Brain microvascular endothelial cell (primary cell): ENCODE data around the gene HRH3.

ENCODE experiments used
- DNase-seq: peaks from one replicate; pipeline ENCODE4 v3.0.0-alpha.2; 2020
- H3K27ac ChIP-seq: fragments of 250-450 bp; sonication (Bioruptor Pico); 2 replicates; pipeline ENCODE4 v1.5.1; 2020; ENCODE audit warnings: mild to moderate bottlenecking, moderate library complexity
- H3K27me3 ChIP-seq: fragments of 250-450 bp; sonication (Bioruptor Pico); replicated peaks from 2 replicates; pipeline ENCODE4 v1.5.1; 2020; ENCODE audit warnings: mild to moderate bottlenecking
- H3K36me3 ChIP-seq: fragments of 250-450 bp; sonication (Bioruptor Pico); replicated peaks from 2 replicates; pipeline ENCODE4 v1.5.1; 2020; ENCODE audit warnings: mild to moderate bottlenecking
- H3K4me3 ChIP-seq: 2 replicates; pipeline ENCODE4 v1.5.1; 2011; ENCODE audit warnings: low read depth, mild to moderate bottlenecking, control low read depth, low read length, moderate library complexity
- in situ Hi-C: cut with HindIII; loops from 2 replicates; pipeline ENCODE4 v1.10.0; 2017; ENCODE audit warnings: low sequenced_read_pairs, low pct_ligation_motif_present
- TF ChIP-seq, protein P1 (sequence below): IDR thresholded peaks from 2 replicates; pipeline ENCODE4 v1.5.1; 2011; ENCODE audit warnings: low read depth, mild to moderate bottlenecking, moderate library complexity, low read length, control low read depth, inconsistent platforms; ENCODE audit errors: missing control alignments

HRH3 gene

DNA sequence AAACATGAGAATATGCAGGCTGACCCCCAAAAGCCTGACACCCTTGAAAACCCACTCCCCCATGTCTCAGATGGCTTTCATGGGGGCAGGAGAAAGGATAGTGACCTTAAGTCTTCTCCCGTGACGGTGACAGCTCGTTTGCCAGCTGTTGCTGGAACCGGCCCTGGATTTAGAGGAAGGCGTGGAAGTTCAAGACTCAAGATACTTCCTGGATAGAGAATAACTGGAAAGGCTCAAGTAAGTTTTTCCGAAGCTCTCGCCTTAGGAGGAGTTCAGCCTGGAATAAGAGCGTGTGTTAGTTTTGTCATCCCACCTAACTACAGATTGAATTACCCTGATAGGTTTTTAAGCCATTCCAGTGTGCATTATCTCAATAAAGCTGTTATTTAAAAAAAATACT lies 48.8 kb downstream of the HRH3 start:
- Histone ChIP-seq H3K36me3 (peaks cover 22% of the 10 kb centered on the region), H3K27ac (no peak overlapping the region), H3K4me3 (no peak overlapping the region), H3K27me3 (no peaks in the 10 kb centered on the region)
- in situ Hi-C loops, result no loop called here
- no peak for DNase-seq
- TF ChIP-seq, protein P1, sequence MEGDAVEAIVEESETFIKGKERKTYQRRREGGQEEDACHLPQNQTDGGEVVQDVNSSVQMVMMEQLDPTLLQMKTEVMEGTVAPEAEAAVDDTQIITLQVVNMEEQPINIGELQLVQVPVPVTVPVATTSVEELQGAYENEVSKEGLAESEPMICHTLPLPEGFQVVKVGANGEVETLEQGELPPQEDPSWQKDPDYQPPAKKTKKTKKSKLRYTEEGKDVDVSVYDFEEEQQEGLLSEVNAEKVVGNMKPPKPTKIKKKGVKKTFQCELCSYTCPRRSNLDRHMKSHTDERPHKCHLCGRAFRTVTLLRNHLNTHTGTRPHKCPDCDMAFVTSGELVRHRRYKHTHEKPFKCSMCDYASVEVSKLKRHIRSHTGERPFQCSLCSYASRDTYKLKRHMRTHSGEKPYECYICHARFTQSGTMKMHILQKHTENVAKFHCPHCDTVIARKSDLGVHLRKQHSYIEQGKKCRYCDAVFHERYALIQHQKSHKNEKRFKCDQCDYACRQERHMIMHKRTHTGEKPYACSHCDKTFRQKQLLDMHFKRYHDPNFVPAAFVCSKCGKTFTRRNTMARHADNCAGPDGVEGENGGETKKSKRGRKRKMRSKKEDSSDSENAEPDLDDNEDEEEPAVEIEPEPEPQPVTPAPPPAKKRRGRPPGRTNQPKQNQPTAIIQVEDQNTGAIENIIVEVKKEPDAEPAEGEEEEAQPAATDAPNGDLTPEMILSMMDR, result no peak

DNA sequence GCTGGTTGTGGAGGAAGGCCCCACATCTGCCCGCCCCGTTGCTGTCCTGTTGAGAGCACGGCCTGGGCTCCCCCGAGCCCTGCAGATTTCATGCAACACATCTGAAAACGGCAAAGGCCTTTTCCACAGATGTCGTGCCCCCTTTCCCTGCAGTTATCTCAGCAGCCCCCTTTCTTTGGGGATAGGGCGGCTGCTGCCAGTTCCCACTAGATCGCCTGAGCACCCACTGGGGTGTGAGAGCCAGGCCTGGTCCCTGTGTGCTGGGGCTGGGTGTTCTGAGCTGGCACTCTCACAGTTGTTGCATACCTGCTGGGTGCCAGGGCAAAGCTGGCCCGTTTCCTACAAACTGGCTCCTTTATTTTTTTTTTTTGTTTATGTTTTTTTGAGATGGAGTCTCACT lies 49.5 kb downstream of the HRH3 start:
- H3K36me3 ChIP-seq, result peaks cover 27% of the 10 kb centered on the region
- DNase-seq, result no peak
- in situ Hi-C loops, result no loop called here

GRCh38 chr20:62168890-62169435 lies 51.1 kb downstream of the HRH3 start:
- H3K27me3 ChIP-seq, result no peaks in the 10 kb centered on the region
- H3K4me3 ChIP-seq, result no peak overlapping the region
- in situ Hi-C loops, result no loop called here
- TF ChIP-seq, protein P1, result no peak
- DNase-seq, result no peak
- peaks cover 31% of the 10 kb centered on the region for H3K36me3 ChIP-seq
- H3K27ac ChIP-seq, result no peak overlapping the region

More for the DNA sequence above, 49.5 kb downstream of the HRH3 start:
- Histone ChIP-seq H3K27ac (no peak overlapping the region), H3K4me3 (no peak overlapping the region), H3K27me3 (no peaks in the 10 kb centered on the region)
- TF ChIP-seq, protein P1, result no peak

- TF ChIP-seq, protein P1, result no peak
- H3K27ac ChIP-seq, result no peak overlapping the region
- peaks cover 35% of the 10 kb centered on the region for H3K36me3 ChIP-seq
- DNase-seq, result no peak
- no peaks in the 10 kb centered on the region for H3K27me3 ChIP-seq
- no peak overlapping the region for H3K4me3 ChIP-seq
- in situ Hi-C loops, result no loop called here
These were observed 52.0 kb downstream of the HRH3 start for GRCh38 chr20:62168061-62168460.

DNA sequence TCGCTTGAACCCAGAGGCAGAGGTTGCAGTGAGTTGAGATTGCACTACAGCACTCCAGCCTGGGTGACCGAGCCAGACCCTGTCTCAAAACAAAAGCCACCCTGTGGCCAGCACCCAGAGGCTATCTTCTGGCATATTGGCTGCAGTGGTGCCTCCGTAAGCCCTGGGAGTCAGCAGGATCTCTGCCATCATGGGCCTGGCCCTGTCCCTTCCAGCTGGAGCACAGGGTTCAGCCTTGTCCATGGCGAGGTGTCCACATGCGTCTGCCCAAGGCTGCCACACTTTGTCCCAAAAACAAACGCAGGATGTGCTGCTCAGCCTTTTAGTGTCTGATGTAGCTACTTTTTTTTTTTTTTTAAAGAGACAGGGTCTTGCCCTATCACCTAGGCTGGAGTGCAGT lies 52.6 kb downstream of the HRH3 start:
- Histone ChIP-seq H3K27ac (no peak overlapping the region), H3K4me3 (no peak overlapping the region), H3K27me3 (no peaks in the 10 kb centered on the region), H3K36me3 (peaks cover 40% of the 10 kb centered on the region)
- in situ Hi-C loops, result no loop called here
- DNase-seq, result no peak
- TF ChIP-seq, protein P1, result no peak

GRCh38 chr20:62165762-62166399 lies 54.2 kb downstream of the HRH3 start:
- in situ Hi-C loops, result no loop called here
- Histone ChIP-seq H3K36me3 (peaks cover 42% of the 10 kb centered on the region), H3K27ac (no peak overlapping the region), H3K4me3 (no peak overlapping the region), H3K27me3 (no peaks in the 10 kb centered on the region)
- TF ChIP-seq, protein P1, result no peak
- DNase-seq, result no peak
